Subcutaneous abdominal adipose tissue (tissue), 5 donors: Measurements from ENCODE around the gene SLC7A14.

Experiments used
- H3K27ac ChIP-seq: one replicate; pipeline ENCODE4 v1.7.0; 2013; ENCODE audit warnings: low read depth, mild to moderate bottlenecking, inconsistent platforms, low read length, moderate library complexity
- H3K27me3 ChIP-seq, 5 donors: one replicate each; pipeline ENCODE4 v1.7.0; 2013; ENCODE audit warnings: low read length in 5 of 5, inconsistent platforms in 1 of 5; ENCODE audit not compliant: control insufficient read depth in 5 of 5, insufficient read depth in 4 of 5
- H3K36me3 ChIP-seq, 5 donors: one replicate each; pipeline ENCODE4 v1.7.0; 2013; ENCODE audit warnings: low read length in 5 of 5; ENCODE audit not compliant: control insufficient read depth in 5 of 5, insufficient read depth in 5 of 5
- H3K4me1 ChIP-seq, 5 donors: one replicate each; pipeline ENCODE4 v1.7.0; 2013; ENCODE audit warnings: low read length in 5 of 5, mild to moderate bottlenecking in 3 of 5, moderate library complexity in 1 of 5; ENCODE audit not compliant: control insufficient read depth in 5 of 5, insufficient read depth in 5 of 5
- H3K4me3 ChIP-seq, 5 donors: one replicate each; pipeline ENCODE4 v1.7.0; 2013; ENCODE audit warnings: low read length in 5 of 5, low read depth in 1 of 5
- H3K9ac ChIP-seq, 5 donors: one replicate each; pipeline ENCODE4 v1.7.0; 2013; ENCODE audit warnings: low read length in 5 of 5, mild to moderate bottlenecking in 4 of 5, moderate library complexity in 3 of 5
- H3K9me3 ChIP-seq, 5 donors: one replicate each; pipeline ENCODE4 v1.7.0; 2013; ENCODE audit warnings: low read length in 5 of 5; ENCODE audit not compliant: control insufficient read depth in 5 of 5
- donor health status: healthy.
- donor health status: healthy.
- donor health status: healthy.
- donor health status: healthy.
- donor health status: healthy.

The SLC7A14 gene

GRCh38 chr3:170507063-170507462, 78.8 kb downstream of the SLC7A14 start:
- Histone ChIP-seq H3K27ac (no peak overlapping the region), H3K4me1 (peaks cover 0 to 13% (median 3%) of the 10 kb centered on the region in 5 donors), H3K9me3 (no peaks in the 10 kb centered on the region), H3K27me3 (no peaks in the 10 kb centered on the region), H3K9ac (no peak overlapping the region), H3K4me3 (no peak overlapping the region), H3K36me3 (no peaks in the 10 kb centered on the region)

- Histone ChIP-seq H3K9me3 (no peaks in the 10 kb centered on the region), H3K36me3 (no peaks in the 10 kb centered on the region), H3K27me3 (no peaks in the 10 kb centered on the region), H3K4me3 (no peak overlapping the region), H3K4me1 (peaks cover 0 to 13% (median 3%) of the 10 kb centered on the region in 5 donors), H3K9ac (no peak overlapping the region), H3K27ac (no peak overlapping the region)
Measured at GRCh38 chr3:170506556-170506955, 79.3 kb downstream of the SLC7A14 start.

GRCh38 chr3:170502297-170502696, 83.6 kb downstream of the SLC7A14 start:
- Histone ChIP-seq H3K36me3 (no peaks in the 10 kb centered on the region), H3K9me3 (no peaks in the 10 kb centered on the region), H3K27me3 (no peaks in the 10 kb centered on the region), H3K4me1 (peaks cover 0 to 11% (median 3%) of the 10 kb centered on the region in 5 donors), H3K4me3 (no peak overlapping the region), H3K9ac (no peak overlapping the region), H3K27ac (no peak overlapping the region)

DNA sequence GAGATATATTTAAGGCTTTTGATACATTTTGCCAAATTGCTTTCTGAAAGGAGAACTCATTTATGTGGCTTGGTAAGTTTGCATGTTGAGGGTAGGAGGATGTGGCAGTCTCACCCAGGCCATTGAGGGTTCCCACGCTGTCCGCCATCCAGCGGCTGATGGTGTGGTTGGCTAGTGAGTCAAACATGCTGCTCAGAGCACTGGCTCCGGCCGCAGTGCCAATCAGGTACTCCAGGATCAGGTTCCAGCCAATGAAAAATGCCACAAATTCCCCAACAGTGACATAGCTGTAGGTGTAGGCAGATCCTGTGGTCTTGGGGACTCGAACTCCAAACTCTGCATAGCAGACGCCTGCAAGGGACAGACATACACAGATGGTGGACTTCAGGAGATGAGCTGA, 84.9 kb downstream of the SLC7A14 start:
- Histone ChIP-seq H3K27me3 (no peaks in the 10 kb centered on the region), H3K4me1 (no peaks in the 10 kb centered on the region), H3K27ac (no peak overlapping the region), H3K4me3 (no peak overlapping the region), H3K36me3 (no peaks in the 10 kb centered on the region), H3K9me3 (no peaks in the 10 kb centered on the region), H3K9ac (no peak overlapping the region)

DNA sequence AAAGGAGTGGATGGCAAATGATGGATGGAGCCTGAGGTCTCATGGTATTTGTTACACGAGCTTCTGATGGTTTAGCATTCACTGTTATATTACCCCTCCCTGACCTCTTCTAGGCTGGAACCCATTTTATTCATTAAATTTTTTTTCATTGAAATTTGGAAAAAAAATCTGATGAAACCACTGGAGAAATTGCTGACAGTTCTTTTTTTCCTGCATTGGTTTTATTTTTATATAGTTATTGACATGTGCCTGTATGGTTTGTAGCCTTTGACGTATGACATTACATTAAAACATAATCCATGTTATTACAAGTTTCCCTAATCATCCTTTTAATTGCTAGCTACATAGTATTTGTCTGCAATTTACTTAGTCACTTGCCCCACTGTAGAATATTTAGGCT, 85.4 kb downstream of the SLC7A14 start:
- no peak overlapping the region for H3K4me3 ChIP-seq
- H3K27me3 ChIP-seq = no peaks in the 10 kb centered on the region
- H3K9me3 ChIP-seq = no peaks in the 10 kb centered on the region
- no peaks in the 10 kb centered on the region for H3K4me1 ChIP-seq
- no peak overlapping the region for H3K9ac ChIP-seq
- no peaks in the 10 kb centered on the region for H3K36me3 ChIP-seq
- no peak overlapping the region for H3K27ac ChIP-seq

DNA sequence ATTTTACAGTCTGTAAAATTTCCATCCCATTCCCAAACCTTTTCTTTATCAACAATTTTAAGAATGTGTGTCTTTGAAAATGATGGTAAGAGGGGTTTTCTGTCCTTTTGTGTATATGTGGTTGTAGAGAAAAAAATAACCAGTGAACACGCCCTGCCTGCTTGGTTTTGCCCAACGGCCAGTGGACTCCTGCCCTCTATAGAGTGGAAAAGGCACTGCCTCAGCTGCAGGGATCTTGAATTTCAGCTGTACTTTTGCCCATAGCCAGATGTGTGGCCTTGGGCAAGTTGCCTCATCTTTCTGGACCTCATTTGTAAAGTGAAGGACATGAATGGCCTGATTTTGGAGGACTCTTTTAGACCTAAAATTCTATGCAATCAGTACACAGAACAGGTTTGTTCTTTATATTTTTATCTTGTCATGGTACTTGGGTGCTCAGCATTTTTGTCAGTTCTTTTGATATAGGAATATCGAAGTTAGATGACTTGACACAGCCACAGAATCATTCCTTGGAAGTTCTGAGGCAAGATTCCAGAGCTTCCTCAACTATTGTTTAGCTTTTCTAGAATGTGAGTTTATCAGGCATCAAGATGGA, 86.2 kb downstream of the SLC7A14 start:
- Histone ChIP-seq H3K27me3 (no peaks in the 10 kb centered on the region), H3K9me3 (no peaks in the 10 kb centered on the region), H3K4me1 (no peaks in the 10 kb centered on the region), H3K4me3 (no peak overlapping the region), H3K27ac (no peak overlapping the region), H3K9ac (no peak overlapping the region), H3K36me3 (no peaks in the 10 kb centered on the region)

DNA sequence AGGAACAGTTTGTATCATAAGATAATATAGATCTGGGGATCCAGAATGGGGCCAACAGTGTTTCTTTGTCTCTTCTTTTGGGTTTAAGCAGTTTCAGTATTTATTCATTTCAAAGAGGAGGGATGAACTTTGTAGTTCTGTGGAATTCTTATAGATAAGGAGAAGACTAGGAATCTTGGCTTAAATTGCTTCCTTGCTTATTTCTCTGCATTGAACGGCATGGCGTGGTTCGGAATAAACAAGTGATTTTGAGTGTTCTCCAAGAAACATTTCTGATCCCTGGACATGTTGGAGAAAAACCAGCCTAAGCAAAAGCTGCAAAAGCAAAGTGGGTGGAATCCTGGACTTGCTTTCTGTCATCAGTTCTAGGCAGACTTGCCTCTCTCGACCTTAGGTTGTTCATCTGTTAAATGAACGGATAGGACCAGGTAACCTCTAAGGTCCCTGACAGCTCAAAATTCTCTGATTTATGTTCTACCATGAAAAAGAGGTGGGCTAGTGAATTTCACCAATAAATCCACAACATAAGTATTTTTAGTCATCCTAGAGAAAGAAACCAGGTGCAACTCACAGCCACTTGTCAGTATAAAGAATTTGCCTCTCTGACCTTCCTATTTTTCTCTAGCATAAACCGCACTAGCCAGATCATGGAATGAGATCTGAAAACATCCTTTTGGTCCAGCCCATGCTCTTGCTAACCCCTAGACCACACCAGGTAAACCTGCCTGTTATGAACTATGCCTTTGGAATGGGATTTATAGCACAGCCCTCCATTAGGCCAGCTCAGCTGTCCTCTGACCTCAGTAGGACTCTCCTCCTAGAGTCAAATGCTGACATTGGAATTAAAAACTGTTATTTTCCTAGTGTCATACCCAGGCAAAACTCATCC, 88.4 kb downstream of the SLC7A14 start:
- Histone ChIP-seq H3K36me3 (no peaks in the 10 kb centered on the region), H3K9me3 (no peaks in the 10 kb centered on the region), H3K4me3 (no peak overlapping the region), H3K4me1 (peaks cover 0 to 1% (median 0%) of the 10 kb centered on the region in 5 donors), H3K27ac (no peak overlapping the region), H3K9ac (no peak overlapping the region), H3K27me3 (no peaks in the 10 kb centered on the region)

DNA sequence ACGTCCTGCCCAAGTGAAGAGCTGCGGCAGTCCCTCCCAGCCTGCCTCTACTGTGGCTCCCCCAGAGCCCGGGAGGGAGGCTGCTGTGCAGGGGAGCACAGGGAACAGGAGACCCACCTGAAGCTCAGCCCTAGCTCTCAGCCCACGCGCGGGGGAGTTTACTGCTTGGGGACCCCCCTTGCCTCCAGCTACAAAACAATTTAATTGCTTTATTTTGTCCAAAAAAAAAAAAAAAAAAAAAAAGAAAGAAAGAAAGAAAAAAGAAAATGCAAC, 89.1 kb downstream of the SLC7A14 start:
- H3K9me3 ChIP-seq = no peaks in the 10 kb centered on the region
- H3K27ac ChIP-seq = no peak overlapping the region
- no peaks in the 10 kb centered on the region for H3K27me3 ChIP-seq
- H3K36me3 ChIP-seq = no peaks in the 10 kb centered on the region
- H3K4me1 ChIP-seq = peaks cover 0 to 1% (median 0%) of the 10 kb centered on the region in 5 donors
- no peak overlapping the region for H3K4me3 ChIP-seq
- no peak overlapping the region for H3K9ac ChIP-seq

GRCh38 chr3:170496026-170496867, 89.6 kb downstream of the SLC7A14 start:
- no peak overlapping the region for H3K4me3 ChIP-seq
- no peak overlapping the region for H3K27ac ChIP-seq

DNA sequence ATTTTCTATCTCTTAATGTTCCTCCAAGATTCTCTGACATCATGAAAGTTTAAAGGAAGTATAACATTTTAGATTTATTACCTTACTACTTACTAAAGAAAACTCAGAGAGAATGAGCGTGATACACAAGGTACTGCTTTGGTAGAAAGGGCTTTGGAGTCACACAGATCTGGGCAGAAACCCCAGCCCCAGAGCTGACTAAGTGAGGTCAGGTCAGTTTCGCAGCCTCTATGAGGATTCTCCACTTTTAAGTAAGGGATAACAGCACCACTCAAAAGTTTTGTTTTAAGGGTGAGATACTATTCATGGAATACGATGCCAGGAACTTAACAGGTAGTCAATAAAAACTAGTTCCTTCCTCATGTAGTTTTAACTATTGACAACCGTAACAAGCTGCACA, 91.1 kb downstream of the SLC7A14 start:
- H3K4me1 ChIP-seq = peaks cover 0 to 1% (median 0%) of the 10 kb centered on the region in 5 donors
- no peak overlapping the region for H3K9ac ChIP-seq
- H3K27ac ChIP-seq = no peak overlapping the region

More at GRCh38 chr3:170496026-170496867, 89.6 kb downstream of the SLC7A14 start:
- no peaks in the 10 kb centered on the region for H3K36me3 ChIP-seq
- H3K9me3 ChIP-seq = no peaks in the 10 kb centered on the region
- H3K27me3 ChIP-seq = no peaks in the 10 kb centered on the region
- H3K9ac ChIP-seq = no peak overlapping the region
- H3K4me1 ChIP-seq = peaks cover 0 to 1% (median 0%) of the 10 kb centered on the region in 5 donors

More for the DNA sequence above, 91.1 kb downstream of the SLC7A14 start:
- Histone ChIP-seq H3K9me3 (no peaks in the 10 kb centered on the region), H3K4me3 (no peak overlapping the region), H3K36me3 (no peaks in the 10 kb centered on the region), H3K27me3 (no peaks in the 10 kb centered on the region)
